Activated naive CD4-positive, alpha-beta T cell treated with Interleukin-2 at 50 U/mL for 16 hours (primary cell): ENCODE measurements around the gene TET2.

Experiments used
- DNase-seq: peaks from one replicate; pipeline ENCODE4 v3.0.0-alpha.2; 2020

Gene TET2

DNA sequence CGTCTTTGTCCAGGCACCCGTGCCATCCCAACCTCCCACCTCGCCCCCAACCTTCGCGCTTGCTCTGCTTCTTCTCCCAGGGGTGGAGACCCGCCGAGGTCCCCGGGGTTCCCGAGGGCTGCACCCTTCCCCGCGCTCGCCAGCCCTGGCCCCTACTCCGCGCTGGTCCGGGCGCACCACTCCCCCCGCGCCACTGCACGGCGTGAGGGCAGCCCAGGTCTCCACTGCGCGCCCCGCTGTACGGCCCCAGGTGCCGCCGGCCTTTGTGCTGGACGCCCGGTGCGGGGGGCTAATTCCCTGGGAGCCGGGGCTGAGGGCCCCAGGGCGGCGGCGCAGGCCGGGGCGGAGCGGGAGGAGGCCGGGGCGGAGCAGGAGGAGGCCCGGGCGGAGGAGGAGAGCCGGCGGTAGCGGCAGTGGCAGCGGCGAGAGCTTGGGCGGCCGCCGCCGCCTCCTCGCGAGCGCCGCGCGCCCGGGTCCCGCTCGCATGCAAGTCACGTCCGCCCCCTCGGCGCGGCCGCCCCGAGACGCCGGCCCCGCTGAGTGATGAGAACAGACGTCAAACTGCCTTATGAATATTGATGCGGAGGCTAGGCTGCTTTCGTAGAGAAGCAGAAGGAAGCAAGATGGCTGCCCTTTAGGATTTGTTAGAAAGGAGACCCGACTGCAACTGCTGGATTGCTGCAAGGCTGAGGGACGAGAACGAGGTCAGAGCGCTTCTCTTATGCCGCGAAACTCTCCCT lies at the start of gene TET2:
Gene TET2, plus strand, starts transcription at position 601 of the 740 bp plus-strand sequence. CDS start 87,067 bp downstream, outside the sequence.
- DNase-seq = peak; percentile 84

DNA sequence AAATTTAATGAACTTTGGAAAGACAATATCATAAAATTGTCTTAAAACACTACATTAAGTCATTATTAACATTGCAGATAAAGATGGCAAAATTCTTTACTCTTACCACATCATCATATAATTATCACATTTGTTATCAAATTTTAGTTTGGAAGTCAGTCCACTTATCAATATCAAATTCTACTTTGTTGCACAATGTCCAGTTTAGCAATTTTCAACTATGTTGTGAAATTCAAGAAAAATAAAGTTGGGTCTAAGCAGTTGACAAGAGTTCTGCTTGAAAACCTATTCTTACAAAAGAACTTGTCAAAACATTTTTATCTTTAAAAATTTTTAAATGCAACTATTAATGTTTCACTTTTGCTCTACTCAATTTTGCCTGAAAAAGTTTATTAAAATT lies 44.7 kb upstream of the TET2 start:
- DNase-seq = no peak

DNA sequence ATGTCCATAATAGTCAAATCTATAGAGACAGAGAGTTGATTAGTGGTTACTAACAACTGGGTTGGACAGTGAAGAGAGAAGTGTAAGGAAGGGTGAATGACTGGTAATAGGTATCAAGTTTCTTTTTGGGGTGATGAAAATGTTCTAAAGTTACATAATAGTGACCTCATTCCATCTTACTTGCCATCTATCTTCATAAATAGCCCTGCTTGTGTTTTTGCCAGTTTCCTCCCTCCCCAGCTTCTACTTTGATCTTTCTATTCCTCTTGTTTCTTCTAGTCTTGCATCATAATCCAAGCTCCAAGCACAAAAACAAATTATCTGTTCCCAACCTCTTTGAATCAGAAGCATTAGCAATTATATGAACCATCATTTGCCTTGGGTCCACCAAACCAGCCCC lies 40.2 kb upstream of the TET2 start:
- DNase-seq = no peak

DNA sequence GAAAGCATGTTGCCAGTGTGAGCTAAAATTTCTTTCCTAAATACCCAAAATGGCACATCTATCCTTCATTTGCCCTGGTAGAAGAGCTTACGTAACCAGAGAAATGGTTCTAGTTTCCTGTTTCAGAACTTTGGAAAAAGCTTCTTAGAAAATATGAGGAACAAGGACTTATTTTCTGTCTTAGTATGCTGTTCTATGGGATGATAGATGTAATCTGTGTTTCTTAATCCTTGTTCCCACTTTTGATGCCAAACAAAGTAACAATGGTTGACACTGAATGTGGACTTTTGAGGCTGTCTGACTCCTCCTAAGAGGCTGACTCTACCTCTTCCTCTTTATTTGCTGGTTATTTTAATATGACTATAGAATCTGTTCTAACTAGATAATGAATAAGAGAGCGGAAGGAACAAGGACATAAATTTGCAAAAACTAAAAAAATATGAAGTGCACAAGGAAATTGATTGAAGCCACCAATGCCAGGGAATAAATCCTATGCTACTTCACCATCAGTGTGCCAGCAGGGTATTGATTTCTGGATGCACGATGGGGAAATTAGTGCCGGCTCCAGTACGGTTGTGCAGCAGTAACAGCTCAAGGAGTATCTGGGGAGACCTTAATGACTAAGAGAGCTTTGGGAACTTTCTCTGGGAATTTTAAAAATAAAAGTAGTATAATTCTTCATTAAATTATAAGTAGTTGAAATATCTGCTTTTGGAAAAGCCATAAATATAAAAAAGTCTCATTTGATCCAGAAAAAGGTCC lies 39.4 kb upstream of the TET2 start:
- no peak for DNase-seq

DNA sequence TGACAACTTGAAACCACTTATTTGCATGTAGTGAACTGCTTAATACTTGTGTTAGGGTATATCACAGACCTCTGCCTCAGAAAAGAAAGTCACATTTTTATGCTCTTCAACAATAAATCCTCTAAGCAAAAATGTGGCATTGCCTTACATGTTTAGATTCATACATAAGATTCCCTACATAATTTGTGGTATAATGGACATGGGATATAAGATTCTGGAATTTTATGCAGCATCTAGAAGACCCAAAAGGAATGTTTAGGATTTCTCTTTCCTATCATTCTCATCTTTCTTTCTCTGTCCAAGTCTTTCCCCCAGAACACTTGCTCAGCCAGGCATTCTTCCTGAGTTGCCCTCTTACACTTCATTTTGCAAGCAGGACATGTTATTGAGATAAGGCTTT lies 37.7 kb upstream of the TET2 start:
- no peak for DNase-seq

DNA sequence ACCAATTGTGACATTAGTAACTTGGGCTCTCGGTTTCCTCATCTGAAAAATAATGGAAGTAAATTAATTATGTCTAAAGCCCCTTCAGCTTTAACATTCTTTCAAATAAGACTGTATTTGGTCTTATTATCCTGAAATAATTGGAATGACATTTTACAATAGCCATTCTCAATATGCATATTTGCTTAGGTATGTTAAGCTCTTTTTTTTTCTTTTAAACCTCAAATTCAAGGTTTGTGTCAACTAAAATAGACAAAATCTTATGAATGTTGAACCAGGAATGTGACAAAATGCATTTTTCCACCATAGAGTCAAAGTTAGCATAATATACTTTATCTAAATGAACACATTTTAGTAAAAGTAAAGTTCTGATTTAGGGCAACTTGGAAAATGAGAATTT lies 34.4 kb upstream of the TET2 start:
- no peak for DNase-seq

DNA sequence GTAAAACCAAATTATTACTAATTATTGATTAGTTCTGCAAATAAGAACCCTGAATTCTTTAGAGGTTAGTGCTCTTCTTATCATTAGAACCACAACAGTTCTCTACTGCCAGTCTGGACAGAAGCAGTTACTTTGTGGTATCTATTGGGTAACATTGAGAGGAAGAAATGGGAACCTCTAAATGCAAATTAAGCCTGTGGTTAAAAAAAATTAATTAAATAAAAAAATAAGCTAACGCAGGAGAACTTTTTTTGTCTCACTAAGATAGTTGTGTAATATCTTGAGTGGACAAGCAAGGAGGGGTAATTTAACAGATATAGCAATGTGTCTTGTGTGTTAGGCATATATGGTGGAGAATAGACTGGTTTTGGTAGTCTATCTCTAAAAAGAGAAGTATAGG lies 32.9 kb upstream of the TET2 start:
- DNase-seq = no peak

DNA sequence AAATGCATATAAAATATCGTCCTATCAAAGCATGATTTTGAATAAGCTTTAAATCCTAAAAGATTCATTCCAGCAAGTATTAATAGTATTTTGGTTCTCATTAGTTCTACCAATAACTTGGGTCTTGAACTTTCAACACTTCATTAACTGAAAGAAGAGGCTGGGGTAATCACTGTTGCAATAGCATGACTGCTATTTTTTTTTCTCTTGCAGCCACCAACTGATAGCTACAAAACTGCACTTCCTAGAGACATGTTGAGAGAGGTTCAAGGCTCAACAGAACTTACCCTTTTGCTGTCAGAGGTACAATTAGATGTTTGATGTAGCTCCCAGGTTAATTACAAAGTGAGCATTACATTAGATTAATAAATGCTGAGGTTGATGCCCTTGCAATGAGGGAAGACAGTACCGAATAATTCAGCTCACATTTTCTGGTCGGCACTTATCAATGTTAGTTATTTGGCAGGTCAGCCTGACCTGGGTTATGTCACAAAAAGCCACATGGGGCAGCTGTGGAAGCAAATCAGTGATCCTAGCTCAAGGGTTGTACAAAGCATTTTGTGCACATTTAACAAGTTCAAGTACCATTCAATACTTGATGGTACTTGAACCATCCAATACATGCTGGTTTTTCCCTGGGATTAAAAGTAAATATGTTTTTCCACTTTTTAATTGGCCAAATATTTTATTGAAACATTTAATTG lies 29.9 kb upstream of the TET2 start:
- no peak for DNase-seq

DNA sequence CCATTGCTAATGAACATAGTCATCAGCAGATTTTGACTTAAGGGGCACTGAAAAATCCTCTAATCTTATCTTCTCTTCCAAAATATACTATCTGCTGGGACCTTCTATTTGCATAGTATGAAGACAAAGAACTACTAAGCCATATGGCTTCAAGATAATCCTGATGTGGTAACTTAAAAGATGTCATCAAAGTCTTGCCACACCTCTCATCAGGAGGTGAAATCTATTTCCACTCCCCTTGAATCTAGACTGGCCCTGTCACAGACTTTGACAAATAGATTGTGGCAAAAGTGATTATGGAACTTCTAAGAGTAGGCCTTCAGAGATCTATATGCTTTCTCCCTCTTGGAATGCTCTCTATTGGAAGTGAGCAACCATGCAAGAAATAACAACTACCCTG lies 27.3 kb upstream of the TET2 start:
- DNase-seq = no peak

DNA sequence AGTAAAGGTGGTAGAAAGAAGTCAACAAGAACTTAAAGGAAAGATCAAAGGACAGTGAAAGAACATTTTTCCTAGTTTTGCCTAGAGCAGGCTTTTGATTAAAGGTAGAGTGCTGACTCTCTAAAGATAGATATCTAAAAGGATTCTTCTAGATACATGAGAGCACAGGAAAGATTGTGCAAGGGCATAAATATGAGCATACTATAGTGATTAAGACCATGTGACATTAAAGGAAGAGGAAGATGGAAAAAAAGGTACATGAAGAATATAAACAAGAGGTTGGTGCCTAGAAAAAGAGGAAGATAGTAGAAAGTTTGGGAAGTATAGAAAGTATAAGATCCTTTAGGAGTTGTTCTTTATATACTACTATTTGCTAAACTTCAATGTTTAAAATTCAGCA lies 26.1 kb upstream of the TET2 start:
- no peak for DNase-seq

DNA sequence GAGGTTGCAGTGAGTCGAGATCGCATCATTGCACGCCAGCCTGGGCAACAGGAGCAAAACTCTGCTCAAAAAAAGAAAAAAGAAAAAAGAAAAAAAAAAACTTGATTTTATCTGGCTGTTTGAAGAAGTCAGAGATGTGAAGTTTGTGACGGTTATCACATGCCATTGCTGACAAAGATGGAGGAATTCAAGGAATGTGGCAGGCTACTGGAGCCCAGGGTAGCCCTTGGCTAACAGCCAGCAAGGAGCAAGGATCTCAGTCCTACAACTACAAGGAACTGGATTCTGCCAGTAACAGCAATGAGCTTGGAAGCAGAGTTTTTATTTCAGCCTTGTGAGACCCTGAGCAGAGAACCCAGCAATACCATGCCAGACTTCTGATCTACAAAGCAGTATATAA lies 24.3 kb upstream of the TET2 start:
- no peak for DNase-seq

DNA sequence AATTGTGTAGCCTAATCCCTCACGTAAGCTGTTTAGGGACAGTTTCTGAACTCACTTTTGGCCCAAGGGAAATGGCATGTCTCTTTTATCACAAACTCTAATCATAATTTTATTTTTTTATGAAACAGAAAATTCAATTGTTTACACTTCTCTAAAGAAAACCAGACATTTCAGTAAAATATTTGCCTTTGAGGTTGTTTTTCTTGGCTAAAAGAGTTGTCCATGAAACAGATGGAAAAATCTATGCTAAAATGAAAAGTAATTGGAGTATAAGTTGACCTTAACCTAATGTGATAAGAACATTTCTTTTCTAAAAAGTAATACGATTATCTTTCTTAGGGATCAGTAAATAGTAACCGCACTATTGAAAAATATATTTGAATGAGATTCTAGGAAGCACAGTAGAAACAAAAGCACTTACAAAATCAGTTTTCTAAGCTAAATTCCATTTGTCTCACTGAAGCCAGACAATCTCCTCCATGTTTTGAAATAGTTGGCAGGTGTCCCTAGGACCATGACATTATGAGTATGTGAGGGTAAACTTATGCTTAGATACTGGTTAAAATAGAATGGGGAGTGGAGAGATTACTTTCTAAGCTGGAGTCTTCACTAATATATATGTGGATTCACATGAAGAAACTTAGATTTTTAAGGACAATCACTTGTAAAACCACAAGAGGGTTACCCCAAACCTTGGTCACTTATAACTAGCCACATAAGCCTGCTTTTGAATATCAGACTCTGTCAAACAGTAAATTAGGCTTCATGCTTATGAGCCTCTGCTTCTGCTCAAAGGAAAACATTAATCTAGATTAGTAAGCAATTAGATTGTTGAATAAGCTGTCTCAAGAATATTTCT lies 20.1 kb upstream of the TET2 start:
- no peak for DNase-seq

DNA sequence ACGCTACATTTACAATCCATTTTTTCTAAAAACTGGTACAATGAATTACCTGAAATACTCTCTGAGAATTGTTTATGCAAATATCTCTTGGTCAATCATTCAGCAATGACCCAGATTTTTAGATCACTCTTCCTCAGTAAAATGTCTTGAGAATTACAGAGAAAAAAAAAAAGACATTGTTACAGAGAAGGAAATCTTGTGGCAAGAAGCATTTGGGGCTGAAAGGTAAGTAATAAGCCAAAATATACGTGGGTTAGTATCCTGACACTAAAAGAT lies 19.6 kb upstream of the TET2 start:
- DNase-seq = no peak

DNA sequence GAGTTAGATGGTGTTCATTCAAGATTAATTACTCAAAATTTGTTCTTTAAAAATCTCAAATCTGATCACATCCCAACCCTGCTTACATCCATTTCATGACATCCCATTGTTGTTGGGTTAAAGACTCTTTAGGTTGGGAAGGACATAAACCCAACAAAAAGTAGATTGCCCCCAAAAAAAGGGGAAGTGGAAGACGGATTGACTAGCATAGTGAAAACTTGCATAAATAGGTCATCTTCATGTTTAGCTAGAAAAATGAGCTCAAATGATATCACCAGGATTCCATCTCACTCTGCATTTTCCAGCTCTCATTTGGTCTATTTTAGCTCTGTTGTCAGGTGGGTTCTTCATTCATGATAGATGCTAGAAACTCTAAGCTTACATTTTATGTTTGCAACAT lies 18.5 kb upstream of the TET2 start:
- DNase-seq = no peak

DNA sequence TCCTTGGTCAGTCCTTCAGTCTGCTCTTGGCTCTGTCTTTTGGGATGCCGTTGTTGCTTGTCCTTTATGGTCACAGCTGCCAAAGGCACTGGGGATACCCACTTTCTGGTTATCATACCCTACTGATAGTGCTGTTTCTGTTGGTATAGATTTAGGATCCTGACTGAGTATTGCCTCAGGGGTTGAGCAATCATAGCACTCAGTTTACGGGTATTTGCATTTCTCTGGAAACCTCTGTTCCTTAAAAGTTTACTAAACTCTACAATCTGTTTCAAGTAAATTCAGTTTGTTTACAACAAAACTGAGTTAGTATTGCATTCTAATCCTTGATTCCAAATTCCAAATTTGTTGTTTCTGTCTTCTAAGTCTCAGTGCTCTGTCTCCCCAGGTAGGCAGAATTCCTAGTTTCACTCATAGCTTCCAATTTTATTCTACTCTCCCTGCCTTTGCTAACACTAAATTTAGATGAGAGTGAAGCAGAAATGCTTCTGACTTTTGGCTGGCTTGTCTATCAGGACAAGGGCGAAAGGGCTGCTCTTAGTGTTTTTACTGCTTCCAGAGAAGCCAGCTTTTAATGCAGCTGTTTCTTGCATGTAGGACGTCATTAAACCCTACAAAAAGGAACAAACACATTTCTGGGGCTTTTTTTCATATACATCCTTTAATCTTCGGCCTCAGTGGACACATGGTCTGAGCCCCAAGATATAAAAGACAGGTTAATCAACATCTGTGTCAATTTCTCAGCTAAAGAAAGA lies 17.2 kb upstream of the TET2 start:
- DNase-seq = no peak

DNA sequence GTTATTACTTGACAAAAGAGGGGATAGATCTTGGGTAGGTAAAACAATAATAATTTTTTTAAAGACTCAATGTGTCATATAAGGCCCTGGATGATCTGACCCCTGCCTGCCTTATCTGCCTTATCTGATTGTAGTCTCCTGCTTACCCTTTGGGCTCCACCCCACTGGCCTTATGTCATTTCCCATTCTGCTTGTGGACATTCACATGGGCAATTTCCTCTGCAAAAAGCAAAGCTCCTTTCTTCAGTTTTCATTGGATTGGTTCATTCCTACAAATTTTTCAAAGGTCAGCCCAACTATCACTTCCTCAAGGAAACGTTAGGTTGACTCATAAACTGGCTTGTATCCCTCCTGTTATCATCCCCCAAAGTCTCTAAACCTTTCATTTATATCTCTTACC lies 15.7 kb upstream of the TET2 start:
- no peak for DNase-seq

DNA sequence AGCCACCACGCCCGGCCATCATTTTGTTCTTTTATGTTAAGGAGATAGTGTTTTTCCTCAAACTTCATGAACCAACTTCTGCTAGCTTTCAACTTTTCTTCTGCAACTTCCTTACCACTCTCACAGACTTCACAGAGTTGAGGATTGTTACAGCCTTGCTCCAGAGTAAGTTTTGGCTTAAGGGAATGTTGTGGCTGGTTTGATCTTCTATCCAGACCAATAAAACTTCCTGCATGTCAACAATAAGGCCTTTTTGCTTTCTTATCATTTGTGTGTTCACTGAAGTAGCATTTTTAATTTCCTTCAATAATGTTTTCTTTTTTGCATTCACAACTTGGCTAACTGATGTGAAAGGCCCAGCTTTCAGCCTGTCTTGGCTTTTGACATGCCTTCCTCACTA lies 12.7 kb upstream of the TET2 start:
- no peak for DNase-seq

DNA sequence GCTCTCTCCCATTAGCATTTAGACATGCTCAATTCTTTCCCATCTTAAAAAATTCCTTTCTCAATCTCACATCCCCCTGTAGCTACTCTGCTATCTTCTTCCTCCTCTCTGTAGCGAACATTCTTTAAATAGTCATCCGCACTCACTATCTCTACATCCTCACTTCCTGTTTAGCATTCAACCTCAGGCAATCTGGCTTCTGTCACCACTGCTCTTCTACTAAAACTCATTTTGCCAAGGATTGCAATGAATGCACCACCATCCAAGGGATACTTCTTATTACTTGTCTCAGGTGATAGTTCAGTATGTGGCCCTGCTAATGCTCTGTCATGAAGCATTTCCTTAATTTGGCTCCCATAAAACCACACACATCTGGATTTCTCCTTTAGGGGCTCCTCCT lies 10.9 kb upstream of the TET2 start:
- DNase-seq = no peak

DNA sequence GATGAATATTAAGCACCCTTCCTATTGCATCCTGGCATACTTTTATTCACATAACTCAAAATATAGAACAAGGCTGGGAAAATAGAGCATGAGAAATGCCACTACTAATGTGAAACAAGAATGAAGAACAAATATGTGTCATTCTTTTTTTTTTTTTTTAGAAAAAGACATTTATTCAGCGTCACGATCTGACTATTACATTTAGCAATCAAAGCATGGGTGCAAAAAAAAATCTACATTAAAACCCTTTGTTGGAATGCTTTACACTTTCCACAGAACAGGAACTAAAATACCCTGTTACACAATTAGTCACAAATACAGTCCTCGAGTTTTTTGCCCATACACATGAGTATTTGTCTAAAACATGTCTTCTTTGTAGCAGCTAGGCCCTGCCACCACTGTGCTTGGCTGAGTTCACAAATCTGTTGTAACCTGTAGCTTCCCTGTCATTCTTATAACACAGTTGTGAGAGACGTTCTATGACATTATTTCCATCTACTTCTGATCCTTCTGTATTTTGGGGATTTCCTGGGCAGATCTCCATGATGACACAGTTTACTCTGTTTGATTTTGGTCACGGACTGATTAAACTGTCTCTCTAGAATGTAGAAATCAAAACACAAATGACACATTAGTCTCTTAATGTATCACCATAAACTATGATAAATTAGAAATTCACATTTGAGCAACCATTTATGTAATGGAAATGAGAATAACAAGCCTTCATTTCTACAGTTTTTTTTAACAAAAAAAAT lies 9.4 kb upstream of the TET2 start:
- no peak for DNase-seq

DNA sequence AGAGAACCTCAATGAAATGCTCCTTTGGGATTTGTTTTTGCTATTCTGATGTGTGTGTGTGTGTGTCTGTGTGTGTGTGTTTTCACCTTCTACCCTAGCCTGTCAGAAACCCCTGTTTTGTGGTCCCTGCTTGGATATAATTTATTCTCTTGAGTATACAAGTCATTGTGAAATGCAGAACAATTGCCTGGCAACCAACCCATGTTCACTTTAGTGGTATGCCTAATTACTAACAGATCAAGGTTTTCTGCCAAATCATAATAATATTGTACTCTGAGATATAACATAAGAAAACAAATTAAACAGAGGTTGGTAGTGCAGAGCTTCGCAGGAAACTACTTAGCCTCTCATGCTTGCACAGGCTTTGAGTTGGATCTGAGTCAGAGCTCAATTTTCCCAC lies 7.0 kb upstream of the TET2 start:
- DNase-seq = no peak

DNA sequence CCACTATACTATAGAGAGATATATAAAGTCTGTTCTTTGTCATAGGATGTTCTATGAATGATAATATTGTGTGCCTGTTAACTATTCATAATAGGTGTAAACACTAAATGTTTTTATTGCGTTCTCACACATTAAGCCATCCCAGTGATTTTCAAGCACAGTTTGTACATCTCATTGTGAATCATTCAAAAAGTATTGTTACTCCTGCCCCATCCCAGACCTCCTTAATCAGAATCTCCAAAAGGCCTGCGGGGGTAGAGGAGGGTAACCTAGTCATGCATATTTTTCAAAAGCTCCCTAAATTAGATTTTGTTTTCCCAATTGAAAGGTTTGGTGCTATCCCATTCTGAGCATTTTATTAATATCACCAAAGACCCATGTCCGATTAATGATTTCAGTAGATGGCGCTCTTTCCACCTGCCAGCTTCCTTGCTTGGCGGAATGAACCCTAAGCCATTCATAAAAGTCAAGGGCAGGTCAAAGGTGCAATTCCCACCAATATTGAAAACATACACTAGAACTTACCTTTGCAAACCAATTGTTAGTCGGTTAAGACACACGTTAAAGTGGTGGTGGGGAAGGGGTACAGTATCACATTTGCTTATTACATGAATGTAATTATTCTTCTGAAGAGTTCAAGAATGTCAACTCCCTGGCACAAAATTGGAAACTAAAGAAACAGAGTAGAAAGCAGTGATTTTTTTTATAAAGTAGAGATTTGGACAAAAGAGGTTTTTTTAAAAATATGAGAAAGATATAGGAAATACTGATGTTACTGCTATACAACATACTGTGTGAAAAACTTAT lies 5.8 kb upstream of the TET2 start:
- DNase-seq = peak; percentile 27
